ENCODE data around the gene CPN2.

CPN2 gene

GRCh38 chr3:194351080-194351672, at the start of gene CPN2:
TSS of gene CPN2 (minus strand) at chr3:194351328. CDS start at chr3:194342702, 8,626 bp downstream.
- DNase-seq: no peak

GRCh38 chr3:194399874-194400411, 48.8 kb upstream of the CPN2 start:
- no peak for DNase-seq

GRCh38 chr3:194399166-194399565, 48.0 kb upstream of the CPN2 start, which contains the start of gene GP5:
TSS of gene GP5 (minus strand) at chr3:194399266. CDS start at chr3:194398282, 984 bp downstream.
- DNase-seq: no peak

- no peak for DNase-seq
These were observed 46.7 kb upstream of the CPN2 start for GRCh38 chr3:194397757-194398312.

GRCh38 chr3:194396859-194397756, 46.0 kb upstream of the CPN2 start:
- DNase-seq: no peak

- no peak for DNase-seq
These were observed 45.4 kb upstream of the CPN2 start for GRCh38 chr3:194396539-194396858.

- DNase-seq: no peak
These were observed 44.8 kb upstream of the CPN2 start for GRCh38 chr3:194395778-194396538.

- DNase-seq: no peak
These were observed 44.1 kb upstream of the CPN2 start for GRCh38 chr3:194395212-194395611.

GRCh38 chr3:194392576-194392975, 41.4 kb upstream of the CPN2 start:
- no peak for DNase-seq

- DNase-seq: no peak
These were observed 39.7 kb upstream of the CPN2 start for GRCh38 chr3:194390835-194391234.

- no peak for DNase-seq
These were observed 38.1 kb upstream of the CPN2 start for GRCh38 chr3:194389269-194389668.

- DNase-seq: no peak
These were observed 36.8 kb upstream of the CPN2 start for GRCh38 chr3:194387926-194388418.

- DNase-seq: no peak
These were observed 36.1 kb upstream of the CPN2 start for GRCh38 chr3:194387276-194387675.

GRCh38 chr3:194386648-194387047, 35.5 kb upstream of the CPN2 start:
- DNase-seq: no peak

GRCh38 chr3:194386066-194386465, 34.9 kb upstream of the CPN2 start:
- no peak for DNase-seq

- no peak for DNase-seq
These were observed 33.5 kb upstream of the CPN2 start for GRCh38 chr3:194384569-194385001.

- DNase-seq: no peak
These were observed 33.0 kb upstream of the CPN2 start for GRCh38 chr3:194384156-194384555.

- DNase-seq: no peak
These were observed 32.3 kb upstream of the CPN2 start for GRCh38 chr3:194383276-194383940.

GRCh38 chr3:194382892-194383223, 31.7 kb upstream of the CPN2 start:
- DNase-seq: no peak

GRCh38 chr3:194382196-194382891, 31.2 kb upstream of the CPN2 start:
- DNase-seq: no peak

- DNase-seq: no peak
These were observed 30.3 kb upstream of the CPN2 start for GRCh38 chr3:194381460-194381875.

GRCh38 chr3:194380326-194380725, 29.2 kb upstream of the CPN2 start:
- no peak for DNase-seq
